Breast epithelium (tissue), 4 donors: ENCODE results near the gene STOM. TPM values are rescaled to one million over a fixed set of nuclear protein-coding genes. Genes with fewer than 3 reads are reported as not detected.
A peak's percentile ranks its signal among the peaks of the same experiment; 100 is the strongest.

Source experiments
- DNase-seq, 2 donors: peaks; one replicate each; pipeline ENCODE4 v3.0.0-alpha.2; 2019; ENCODE audit warnings: low spot score in 2 of 2
- H3K27ac ChIP-seq, 2 donors: fragments of 200-600 bp; sonication (generic) in 1 of 2; one replicate each; pipeline ENCODE4 v1.5.1; 2016 to 2019; ENCODE audit warnings: mild to moderate bottlenecking in 1 of 2
- H3K27me3 ChIP-seq, 2 donors: fragments of 200-600 bp; sonication (generic) in 1 of 2; one replicate each; pipeline versions ENCODE4 v1.5.1 to v1.6.0; 2017 to 2019; ENCODE audit warnings: control low read depth in 1 of 2, mild to moderate bottlenecking in 1 of 2
- H3K36me3 ChIP-seq: fragments of 200-600 bp; one replicate; pipeline ENCODE4 v1.5.1; 2019
- H3K4me1 ChIP-seq, 2 donors: fragments of 200-600 bp; sonication (generic); one replicate each; pipeline ENCODE4 v1.5.1; 2016 to 2019; ENCODE audit warnings: control low read depth in 1 of 2
- H3K4me3 ChIP-seq, 3 donors: fragments of 200-600 bp; sonication (generic); 1 replicate in 2 of 3; 2 replicates in 1 of 3; pipeline ENCODE4 v1.5.1; 2016 to 2019; ENCODE audit warnings: mild to moderate bottlenecking in 3 of 3, moderate library complexity in 2 of 3
- H3K9me3 ChIP-seq, 2 donors: fragments of 200-600 bp; sonication (generic) in 1 of 2; one replicate each; pipeline ENCODE4 v1.5.1; 2016 to 2019; ENCODE audit warnings: control low read depth in 1 of 2
- POLR2A ChIP-seq: fragments of 450-650 bp; IDR thresholded peaks from one replicate; pipeline ENCODE4 v1.6.1; 2016; ENCODE audit warnings: antibody characterized with exemption, mild to moderate bottlenecking, moderate library complexity
- POLR2AphosphoS5 ChIP-seq, 3 donors: sonication (generic); formaldehyde crosslinking; IDR thresholded peaks; one replicate each; pipeline ENCODE4 v1.6.1; 2017; ENCODE audit warnings: antibody characterized with exemption in 3 of 3
- intact Hi-C: fragments of 100-400 bp; cut with DNase I; formaldehyde crosslinking; loops from one replicate; pipeline ENCODE4 v1.15.1; 2023; ENCODE audit warnings: low total_unique reads
- total RNA-seq, 3 donors: library from RNA; depleted of rRNA; stranded (reverse); fragments of >200 nt; gene quantifications; one replicate each; pipeline ENCODE4 v1.1.0, GENCODE V29; 2016
- TF ChIP-seq, protein P1 (sequence below), 3 donors: fragments of 450-650 bp; IDR thresholded peaks; one replicate each; pipeline ENCODE4 v1.5.1; 2016 to 2017; ENCODE audit warnings: antibody characterized with exemption in 3 of 3, mild to moderate bottlenecking in 3 of 3, moderate library complexity in 3 of 3

The STOM gene
- total RNA-seq, 3 donors from 2014 or later = 263 to 444 (median 334) TPM

DNA sequence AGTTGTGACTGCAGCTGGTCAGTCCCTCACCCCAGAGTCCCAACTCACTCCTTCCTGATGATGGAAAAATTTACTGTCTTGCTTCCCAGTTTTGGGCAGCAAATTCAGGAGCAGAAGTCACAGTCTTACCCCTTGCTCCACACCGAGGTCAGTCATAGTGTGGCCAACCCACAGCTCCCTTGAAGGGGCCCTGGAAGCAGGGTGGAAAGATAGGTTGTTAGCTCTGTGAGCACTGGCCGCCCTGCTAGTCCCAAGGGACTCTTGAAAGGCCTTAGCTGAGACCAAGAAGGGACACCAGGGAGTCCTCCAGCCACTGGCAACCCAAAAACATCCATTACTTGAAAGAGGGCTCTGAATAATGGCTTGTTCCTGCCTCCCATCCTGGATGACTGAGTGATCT lies 62.1 kb downstream of the STOM start:
- Histone ChIP-seq H3K9me3 (no peaks in the 10 kb centered on the region), H3K27ac (peak overlapping the region in 1 of 2 donors; percentile 66), H3K4me1 (peaks cover 3 to 19% of the 10 kb centered on the region in 2 donors), H3K27me3 (no peaks in the 10 kb centered on the region), H3K36me3 (peaks cover 13% of the 10 kb centered on the region), H3K4me3 (no peak overlapping the region)
- intact Hi-C loops = no loop called here
- no peak for DNase-seq
- TF ChIP-seq POLR2A (no peak), POLR2AphosphoS5 (IDR thresholded peaks at IDR 0.05) (no peak)
- TF ChIP-seq, protein P1, sequence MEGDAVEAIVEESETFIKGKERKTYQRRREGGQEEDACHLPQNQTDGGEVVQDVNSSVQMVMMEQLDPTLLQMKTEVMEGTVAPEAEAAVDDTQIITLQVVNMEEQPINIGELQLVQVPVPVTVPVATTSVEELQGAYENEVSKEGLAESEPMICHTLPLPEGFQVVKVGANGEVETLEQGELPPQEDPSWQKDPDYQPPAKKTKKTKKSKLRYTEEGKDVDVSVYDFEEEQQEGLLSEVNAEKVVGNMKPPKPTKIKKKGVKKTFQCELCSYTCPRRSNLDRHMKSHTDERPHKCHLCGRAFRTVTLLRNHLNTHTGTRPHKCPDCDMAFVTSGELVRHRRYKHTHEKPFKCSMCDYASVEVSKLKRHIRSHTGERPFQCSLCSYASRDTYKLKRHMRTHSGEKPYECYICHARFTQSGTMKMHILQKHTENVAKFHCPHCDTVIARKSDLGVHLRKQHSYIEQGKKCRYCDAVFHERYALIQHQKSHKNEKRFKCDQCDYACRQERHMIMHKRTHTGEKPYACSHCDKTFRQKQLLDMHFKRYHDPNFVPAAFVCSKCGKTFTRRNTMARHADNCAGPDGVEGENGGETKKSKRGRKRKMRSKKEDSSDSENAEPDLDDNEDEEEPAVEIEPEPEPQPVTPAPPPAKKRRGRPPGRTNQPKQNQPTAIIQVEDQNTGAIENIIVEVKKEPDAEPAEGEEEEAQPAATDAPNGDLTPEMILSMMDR (IDR thresholded peaks at IDR 0.05) = no peak

DNA sequence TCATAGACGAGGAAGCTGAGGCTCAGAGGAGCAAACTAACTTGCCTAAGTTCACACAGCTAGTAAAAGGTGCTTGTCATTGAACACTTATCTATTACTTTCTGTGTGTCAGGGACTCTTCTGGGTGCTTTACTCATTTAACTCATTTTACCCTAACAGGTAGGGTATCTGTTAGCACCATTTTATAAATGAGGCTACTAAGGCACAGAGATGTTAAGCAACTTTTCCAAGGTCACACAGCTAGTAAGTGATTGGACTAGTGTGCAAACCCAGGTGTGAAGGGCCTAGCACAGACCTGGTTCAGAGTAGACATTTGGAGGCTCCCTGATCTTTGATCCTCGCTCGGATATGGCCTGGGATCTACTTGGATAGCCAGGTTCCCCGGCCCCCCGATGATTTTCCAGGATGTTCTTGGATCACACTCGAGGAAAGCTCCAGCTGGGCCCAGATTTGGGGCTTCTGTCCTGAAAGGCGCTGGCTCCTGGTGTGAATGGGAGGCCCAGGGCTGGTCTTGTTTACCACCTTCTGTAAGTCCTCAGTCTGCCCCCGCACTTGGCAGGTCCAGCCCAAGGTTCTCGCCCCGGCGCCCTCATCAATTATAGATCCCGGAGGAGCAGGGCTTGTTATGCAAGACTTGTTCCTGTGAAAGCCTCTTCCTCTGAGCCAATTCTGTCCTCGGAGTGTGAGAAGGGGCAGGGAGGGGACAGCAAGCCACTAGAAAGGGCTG lies 64.6 kb downstream of the STOM start:
- Histone ChIP-seq H3K4me3 (peak overlapping the region; percentile 0 to 62 (median 44)), H3K4me1 (peaks cover 8 to 22% of the 10 kb centered on the region in 2 donors), H3K27me3 (no peaks in the 10 kb centered on the region), H3K27ac (peak overlapping the region; percentile 49 to 89), H3K9me3 (no peaks in the 10 kb centered on the region), H3K36me3 (peaks cover 3% of the 10 kb centered on the region)
- intact Hi-C loops = no loop called here
- TF ChIP-seq, protein P1 (IDR thresholded peaks at IDR 0.05) = no peak
- TF ChIP-seq POLR2A (no peak), POLR2AphosphoS5 (IDR thresholded peaks at IDR 0.05) (peak; percentile 72 to 94 (median 73))
- peak; percentile 61 to 90 for DNase-seq

DNA sequence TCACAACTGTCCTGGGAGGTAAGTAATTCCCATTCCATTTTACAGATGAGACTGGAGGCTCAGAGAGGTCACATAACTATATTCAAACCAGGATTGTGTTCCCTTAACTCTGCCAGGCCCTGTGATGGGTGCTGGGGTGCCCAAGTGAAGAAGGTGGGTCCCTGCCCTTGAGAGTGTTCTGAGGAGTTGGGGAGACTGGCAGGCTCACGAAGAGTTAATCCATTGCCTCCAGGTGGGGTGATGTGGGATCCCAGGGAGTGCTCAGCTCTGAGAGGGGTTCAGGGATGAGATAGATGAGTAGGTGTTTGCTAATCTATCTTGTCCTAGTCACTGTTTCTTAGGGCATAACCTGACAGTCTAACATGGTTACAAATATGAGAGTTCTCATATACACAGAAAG lies 65.3 kb downstream of the STOM start:
- Histone ChIP-seq H3K9me3 (no peaks in the 10 kb centered on the region), H3K4me3 (peak overlapping the region in 2 of 3 donors; percentile 44 to 62), H3K4me1 (peaks cover 8 to 22% of the 10 kb centered on the region in 2 donors), H3K36me3 (no peaks in the 10 kb centered on the region), H3K27ac (peak overlapping the region; percentile 49 to 89), H3K27me3 (no peaks in the 10 kb centered on the region)
- DNase-seq = no peak
- no peak for TF ChIP-seq POLR2AphosphoS5 (IDR thresholded peaks at IDR 0.05)
- TF ChIP-seq, protein P1 (IDR thresholded peaks at IDR 0.05) = no peak
- no peak for TF ChIP-seq POLR2A
- intact Hi-C loops = no loop called here

DNA sequence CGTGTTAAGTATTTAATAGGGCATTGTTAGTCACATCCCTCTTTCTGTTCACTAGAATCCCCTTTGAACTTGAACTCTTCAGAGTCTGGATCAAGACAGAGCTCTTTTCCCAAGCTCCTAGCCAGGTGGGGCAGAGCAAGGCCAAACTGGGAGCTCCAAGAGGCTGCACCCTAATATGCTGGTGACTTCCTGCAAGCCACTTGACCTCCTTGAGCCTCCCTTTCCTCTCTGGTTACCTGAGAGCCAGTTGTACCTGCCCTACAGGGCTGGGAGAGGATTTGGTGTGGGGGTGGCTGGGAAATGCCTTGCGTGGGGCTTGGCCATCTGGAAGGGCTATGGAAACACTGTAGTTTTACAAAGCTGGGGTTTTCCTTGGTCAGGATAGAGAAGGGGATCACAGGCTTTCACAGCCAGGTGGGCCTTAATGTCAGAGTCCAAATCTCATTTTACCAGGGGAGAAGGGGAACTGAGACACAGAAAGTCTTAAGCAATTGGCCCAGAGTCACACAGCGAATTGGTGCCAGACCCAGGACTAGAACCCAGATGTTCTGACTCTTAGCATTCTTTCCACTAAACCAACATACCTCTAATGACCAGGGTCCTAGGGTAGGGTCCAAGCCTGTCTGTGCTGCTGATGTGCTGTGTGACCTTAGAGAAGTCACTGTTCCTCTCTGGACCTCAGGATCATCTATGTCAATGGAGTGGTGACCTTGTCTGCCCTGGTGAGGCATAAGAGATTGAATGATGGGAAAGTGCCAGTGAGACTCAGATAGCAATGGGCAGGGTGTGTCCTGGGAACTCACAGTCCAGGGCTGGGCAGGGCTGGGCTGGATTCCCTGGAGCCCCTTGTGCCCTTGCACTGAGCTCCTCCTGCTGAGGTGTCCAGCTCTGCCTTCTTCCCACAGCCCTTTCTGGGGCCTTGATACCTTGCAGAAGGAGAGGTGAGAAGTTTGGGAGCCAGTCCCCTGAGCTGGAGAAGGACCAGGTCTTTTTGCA lies 66.3 kb downstream of the STOM start:
- Histone ChIP-seq H3K9me3 (no peaks in the 10 kb centered on the region), H3K27me3 (no peaks in the 10 kb centered on the region), H3K4me1 (peaks cover 8 to 24% of the 10 kb centered on the region in 2 donors), H3K27ac (peak overlapping the region; percentile 49 to 89), H3K4me3 (peak overlapping the region; percentile 3 to 62 (median 49)), H3K36me3 (no peaks in the 10 kb centered on the region)
- DNase-seq = no peak
- TF ChIP-seq POLR2A (no peak), POLR2AphosphoS5 (IDR thresholded peaks at IDR 0.05) (no peak)
- TF ChIP-seq, protein P1 (IDR thresholded peaks at IDR 0.05) = no peak
- intact Hi-C loops = no loop called here
